ENCODE results near the gene VDAC1. TPM values are rescaled to one million over a fixed set of nuclear protein-coding genes. Genes with fewer than 3 reads are reported as not detected.

Gene VDAC1
- total RNA-seq, 4 donors from 2014 or later: 106 to 210 (median 180) TPM

- peaks cover 0 to 7% (median 0%) of the 10 kb centered on the region in 4 donors for H3K4me1 ChIP-seq
- H3K4me3 ChIP-seq: no peak overlapping the region
- H3K27me3 ChIP-seq: no peaks in the 10 kb centered on the region
- no peak for DNase-seq
- H3K36me3 ChIP-seq: no peaks in the 10 kb centered on the region
- intact Hi-C loops (cut with DNase I; ENCODE audit: low total_unique reads): no loop called here
- TF ChIP-seq POLR2AphosphoS5 (IDR thresholded peaks at IDR 0.05) (no peak), POLR2A (IDR thresholded peaks at IDR 0.05) (no peak), EP300 (IDR thresholded peaks at IDR 0.05; ENCODE audit: low read depth) (no peak)
- TF ChIP-seq, protein P1, sequence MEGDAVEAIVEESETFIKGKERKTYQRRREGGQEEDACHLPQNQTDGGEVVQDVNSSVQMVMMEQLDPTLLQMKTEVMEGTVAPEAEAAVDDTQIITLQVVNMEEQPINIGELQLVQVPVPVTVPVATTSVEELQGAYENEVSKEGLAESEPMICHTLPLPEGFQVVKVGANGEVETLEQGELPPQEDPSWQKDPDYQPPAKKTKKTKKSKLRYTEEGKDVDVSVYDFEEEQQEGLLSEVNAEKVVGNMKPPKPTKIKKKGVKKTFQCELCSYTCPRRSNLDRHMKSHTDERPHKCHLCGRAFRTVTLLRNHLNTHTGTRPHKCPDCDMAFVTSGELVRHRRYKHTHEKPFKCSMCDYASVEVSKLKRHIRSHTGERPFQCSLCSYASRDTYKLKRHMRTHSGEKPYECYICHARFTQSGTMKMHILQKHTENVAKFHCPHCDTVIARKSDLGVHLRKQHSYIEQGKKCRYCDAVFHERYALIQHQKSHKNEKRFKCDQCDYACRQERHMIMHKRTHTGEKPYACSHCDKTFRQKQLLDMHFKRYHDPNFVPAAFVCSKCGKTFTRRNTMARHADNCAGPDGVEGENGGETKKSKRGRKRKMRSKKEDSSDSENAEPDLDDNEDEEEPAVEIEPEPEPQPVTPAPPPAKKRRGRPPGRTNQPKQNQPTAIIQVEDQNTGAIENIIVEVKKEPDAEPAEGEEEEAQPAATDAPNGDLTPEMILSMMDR (IDR thresholded peaks at IDR 0.05): no peak
- H3K27ac ChIP-seq: no peak overlapping the region
- 85% methylated on average over 3 of the region's 3 CpGs; no CpG with 5 or more reads in 1 of the 2 donors for WGBS, 2 donors (ENCODE audit: low coverage in 1 of 2)
- H3K9me3 ChIP-seq: no peaks in the 10 kb centered on the region
- in situ Hi-C loops (cut with MboI; ENCODE audit: low pct_ligation_motif_present in 1 of 4, low pct_unique_long_range_greater_than_20kb in 1 of 4, low sequenced_read_pairs in 3 of 4): no loop called here
These were observed 59.2 kb downstream of the VDAC1 start for GRCh38 chr5:133945568-133945967.

GRCh38 chr5:133944263-133945185 is 60.3 kb downstream of the VDAC1 start:
- peak; percentile 41 for DNase-seq
- TF ChIP-seq, protein P1 (IDR thresholded peaks at IDR 0.05): peak; percentile 30 to 48 (median 36)
- TF ChIP-seq POLR2AphosphoS5 (IDR thresholded peaks at IDR 0.05): no peak
- H3K27me3 ChIP-seq: no peaks in the 10 kb centered on the region
- H3K36me3 ChIP-seq: no peaks in the 10 kb centered on the region
- peaks cover 0 to 7% (median 0%) of the 10 kb centered on the region in 4 donors for H3K4me1 ChIP-seq
- intact Hi-C loops (cut with DNase I; ENCODE audit: low total_unique reads): no loop called here
- in situ Hi-C loops (cut with MboI; ENCODE audit: low pct_ligation_motif_present in 1 of 4, low pct_unique_long_range_greater_than_20kb in 1 of 4, low sequenced_read_pairs in 3 of 4): no loop called here
- no peak overlapping the region for H3K27ac ChIP-seq
- H3K9me3 ChIP-seq: no peaks in the 10 kb centered on the region
- no peak overlapping the region for H3K4me3 ChIP-seq
- WGBS, 2 donors (ENCODE audit: low coverage in 1 of 2): 67 to 71% methylated on average over 5 to 19 of the region's 19 CpGs

DNA sequence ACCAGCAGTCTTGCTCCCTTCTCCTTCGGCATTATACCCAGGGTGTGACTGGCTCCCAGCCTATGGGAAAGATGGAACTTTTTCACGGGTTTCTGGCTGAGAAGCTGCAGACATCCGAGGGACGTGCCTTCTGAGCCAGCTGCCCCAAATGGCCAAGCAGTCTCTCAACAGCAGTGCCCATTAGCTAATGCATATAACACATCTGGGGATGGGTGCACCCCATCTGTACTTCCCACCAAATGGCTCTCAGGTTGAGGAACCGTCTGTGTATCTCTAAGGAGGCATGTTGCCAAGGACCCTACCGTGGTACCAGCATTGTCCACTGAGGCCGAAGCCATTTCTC is 61.3 kb downstream of the VDAC1 start:
- in situ Hi-C loops (cut with MboI; ENCODE audit: low pct_ligation_motif_present in 1 of 4, low pct_unique_long_range_greater_than_20kb in 1 of 4, low sequenced_read_pairs in 3 of 4): no loop called here
- Histone ChIP-seq H3K4me1 (peaks cover 0 to 7% (median 0%) of the 10 kb centered on the region in 4 donors), H3K27ac (no peak overlapping the region), H3K27me3 (no peaks in the 10 kb centered on the region), H3K9me3 (no peaks in the 10 kb centered on the region), H3K36me3 (no peaks in the 10 kb centered on the region), H3K4me3 (no peak overlapping the region)
- intact Hi-C loops (cut with DNase I; ENCODE audit: low total_unique reads): no loop called here
- 69% methylated on average over 7 of the region's 7 CpGs; no CpG with 5 or more reads in 1 of the 2 donors for WGBS, 2 donors (ENCODE audit: low coverage in 1 of 2)
- TF ChIP-seq EP300 (IDR thresholded peaks at IDR 0.05; ENCODE audit: low read depth) (no peak), POLR2AphosphoS5 (IDR thresholded peaks at IDR 0.05) (no peak), POLR2A (IDR thresholded peaks at IDR 0.05) (no peak)
- TF ChIP-seq, protein P1 (IDR thresholded peaks at IDR 0.05): no peak
- DNase-seq: no peak

DNA sequence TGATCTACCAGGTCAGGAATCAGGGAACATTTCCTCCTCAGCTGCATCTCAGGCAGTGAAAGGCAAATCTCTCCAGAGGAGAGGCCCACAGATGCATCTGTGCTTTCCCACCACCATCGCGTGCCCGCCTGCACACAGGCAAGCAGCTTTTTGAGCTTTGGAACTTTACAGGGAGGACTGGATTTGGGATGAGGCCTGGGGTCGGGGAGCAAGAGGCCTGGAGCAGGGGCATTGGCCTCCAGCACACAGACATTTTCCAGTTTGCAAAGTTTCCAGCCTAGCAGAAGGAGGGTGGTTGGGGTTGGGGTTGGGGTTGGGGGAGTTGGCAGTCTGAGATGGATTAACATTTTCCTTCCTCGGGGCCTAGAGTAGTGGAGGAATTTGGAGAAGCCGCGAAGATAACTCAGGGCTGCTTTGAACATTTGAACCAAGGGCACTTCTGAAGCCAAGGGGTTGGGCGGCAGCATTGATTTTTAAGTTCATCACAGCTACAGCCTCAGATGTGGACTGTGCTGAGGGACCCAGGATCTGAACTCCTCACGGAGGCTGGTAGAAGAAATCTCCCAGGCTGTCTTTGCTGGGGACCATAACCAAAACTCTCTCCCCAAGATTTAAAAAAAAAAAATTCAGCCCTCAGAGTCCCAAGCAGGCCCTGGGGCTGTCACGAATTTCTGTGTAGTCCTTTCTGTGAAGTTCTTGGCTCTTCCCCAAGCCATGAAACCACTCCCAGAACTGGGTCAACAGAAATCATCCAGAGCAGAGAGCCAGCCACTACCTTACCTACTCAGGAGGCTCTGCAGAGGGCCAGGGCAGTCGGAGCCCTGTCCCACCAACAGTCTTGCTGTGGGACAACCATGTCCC is 61.9 kb downstream of the VDAC1 start:
- WGBS, 2 donors (ENCODE audit: low coverage in 1 of 2): 71% methylated on average over 11 of the region's 11 CpGs; no CpG with 5 or more reads in 1 of the 2 donors
- in situ Hi-C loops (cut with MboI; ENCODE audit: low pct_ligation_motif_present in 1 of 4, low pct_unique_long_range_greater_than_20kb in 1 of 4, low sequenced_read_pairs in 3 of 4) (no loop called here), intact Hi-C loops (cut with DNase I; ENCODE audit: low total_unique reads) (no loop called here)
- no peak for TF ChIP-seq POLR2AphosphoS5 (IDR thresholded peaks at IDR 0.05)
- TF ChIP-seq POLR2A (IDR thresholded peaks at IDR 0.05): no peak
- TF ChIP-seq, protein P1 (IDR thresholded peaks at IDR 0.05): no peak
- TF ChIP-seq EP300 (IDR thresholded peaks at IDR 0.05; ENCODE audit: low read depth): no peak
- no peak for DNase-seq
- peaks cover 0 to 7% (median 0%) of the 10 kb centered on the region in 4 donors for H3K4me1 ChIP-seq
- no peaks in the 10 kb centered on the region for H3K36me3 ChIP-seq
- H3K4me3 ChIP-seq: no peak overlapping the region
- no peak overlapping the region for H3K27ac ChIP-seq
- H3K27me3 ChIP-seq: no peaks in the 10 kb centered on the region
- no peaks in the 10 kb centered on the region for H3K9me3 ChIP-seq
